Activated CD4-positive, alpha-beta T cell treated with anti-CD3 and anti-CD28 coated beads, Interleukin-2, amount 50 U/mL, for 4 hours (primary cell): ENCODE data around the gene MACROD2.
"Not testable (repeated sequence)": the region's sequence is repeated elsewhere in the genome, so short reads cannot be mapped to it uniquely, and the experiment has no call there.

Experiments used
- DNase-seq, 2 experiments: peaks; one replicate each; pipeline ENCODE4 v3.0.0-alpha.2; 2020

MACROD2 gene

DNA sequence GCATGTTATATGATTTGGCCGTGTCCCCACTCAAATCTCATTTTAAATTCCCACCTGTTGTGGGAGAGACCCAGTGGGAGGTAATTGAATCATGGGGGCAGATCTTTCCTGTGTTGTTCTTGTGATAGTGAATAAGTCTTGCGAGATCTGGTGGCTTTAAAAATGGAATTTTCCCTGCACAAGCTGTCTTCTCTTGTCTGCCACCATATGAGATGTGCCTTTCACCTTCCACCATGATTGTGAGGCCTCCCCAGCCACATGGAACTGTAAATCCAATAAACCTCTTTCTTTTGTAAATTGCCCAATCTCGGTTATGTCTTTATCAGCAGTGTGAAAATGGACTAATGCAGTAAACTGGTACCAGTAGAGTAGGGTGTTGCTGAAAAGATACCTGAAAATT, 986.2 kb downstream of the MACROD2 start:
- not testable (repeated sequence) for DNase-seq

DNA sequence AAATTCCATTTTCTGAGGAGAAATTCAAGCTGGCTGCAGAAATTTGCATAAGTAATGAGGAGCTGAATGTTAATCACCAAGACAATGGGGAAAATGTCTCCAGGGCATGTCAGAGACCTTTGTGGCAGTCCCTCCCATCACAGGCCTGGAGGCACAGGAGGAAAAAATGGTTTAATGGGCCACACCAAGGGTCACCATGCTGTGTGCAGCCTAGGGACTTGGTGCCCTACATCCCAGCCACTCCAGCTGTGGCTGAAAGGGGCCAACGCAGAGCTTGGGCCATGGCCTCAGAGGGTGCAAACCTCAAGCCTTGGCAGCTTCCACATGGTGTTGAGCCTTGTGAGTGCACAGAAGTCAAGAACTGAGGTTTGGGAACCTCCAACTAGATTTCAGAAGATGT, 987.0 kb downstream of the MACROD2 start:
- not testable (repeated sequence) for DNase-seq

DNA sequence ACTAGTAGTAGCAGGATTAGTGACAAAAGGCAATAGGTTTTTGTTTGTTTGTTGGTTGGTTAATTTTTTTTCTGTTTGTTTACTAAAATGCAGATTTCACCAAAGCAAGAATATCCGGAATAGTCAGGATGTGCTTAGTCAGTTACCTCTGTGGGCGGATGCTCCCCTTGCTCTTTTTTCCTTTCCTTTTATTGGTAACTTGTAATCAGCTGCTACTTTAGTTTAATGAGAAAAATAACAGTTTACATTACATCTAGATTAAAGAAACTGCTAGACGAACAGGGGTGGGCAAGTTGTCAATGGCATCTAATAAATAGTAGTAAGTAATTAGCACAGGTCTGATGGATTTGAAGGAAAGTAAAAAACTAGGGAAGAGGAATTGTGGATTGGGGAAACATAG, 989.0 kb downstream of the MACROD2 start:
- no peak for DNase-seq

DNA sequence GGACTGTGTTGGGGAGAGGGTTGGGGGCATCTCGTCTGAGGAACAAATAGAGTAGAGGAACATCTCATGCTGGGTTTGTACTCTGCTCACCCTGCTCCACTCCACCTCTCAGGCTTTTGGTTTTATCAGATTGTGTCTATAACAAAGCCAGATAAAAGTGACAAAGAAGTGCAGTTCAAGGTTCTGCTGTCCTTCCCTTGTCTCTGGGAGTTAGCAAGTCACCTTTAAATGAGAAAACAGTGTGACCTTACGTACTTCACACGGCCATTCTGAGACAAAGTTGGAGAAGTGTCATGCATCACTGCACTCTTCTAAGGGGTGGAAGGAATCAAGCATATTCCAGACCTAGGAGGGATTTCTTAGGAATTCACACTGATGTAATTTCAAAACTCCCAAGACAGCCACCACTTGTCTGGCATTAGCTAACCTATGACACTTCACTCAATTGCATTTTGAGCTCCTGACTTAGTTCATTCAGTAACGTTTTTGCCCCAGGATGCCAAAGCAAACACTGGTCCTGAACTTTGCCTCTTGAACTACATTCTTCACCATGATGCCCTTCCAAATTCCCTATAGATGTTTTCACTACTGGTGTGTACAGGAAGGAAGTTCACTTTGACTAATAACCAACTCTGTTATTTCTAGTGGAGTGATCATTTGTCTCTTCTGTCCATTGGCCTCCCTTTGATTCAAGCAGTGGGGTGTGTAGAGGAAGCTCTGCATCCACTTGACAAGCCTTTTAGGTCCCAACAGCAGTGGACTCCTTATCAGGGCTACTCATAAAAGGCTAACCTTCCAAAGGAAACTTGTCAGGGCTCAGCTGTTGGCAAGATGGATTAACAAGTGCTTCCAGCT, 989.7 kb downstream of the MACROD2 start:
- DNase-seq, result no peak

DNA sequence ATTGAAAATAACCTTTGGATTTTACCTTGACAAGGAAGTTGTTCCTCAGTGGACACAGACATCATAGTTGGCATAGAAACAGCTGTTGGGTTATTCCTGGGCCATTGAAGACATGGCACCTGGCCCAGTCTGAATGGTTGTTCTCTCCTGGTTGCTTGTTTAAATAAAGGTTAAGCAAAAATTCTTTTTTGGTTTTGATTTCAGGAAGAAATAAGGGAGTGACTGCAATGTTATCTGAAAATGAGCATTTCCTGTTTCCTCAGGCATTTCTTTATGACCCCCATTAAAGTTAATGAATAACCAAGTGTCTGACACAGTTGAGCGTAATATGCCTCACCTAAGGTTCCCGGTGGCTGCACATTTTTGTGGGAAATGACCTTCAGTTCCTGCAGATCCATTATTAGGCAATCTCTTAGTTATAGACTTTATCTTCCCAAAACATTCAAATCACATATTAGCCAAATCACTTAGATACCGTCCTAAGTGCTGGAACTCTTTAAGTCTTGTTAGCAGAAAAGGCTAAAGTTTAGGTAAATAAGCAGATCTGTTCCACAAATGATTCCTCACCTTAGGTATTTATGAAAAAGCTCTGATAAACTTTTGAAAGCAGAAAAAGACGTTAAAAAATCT, 990.8 kb downstream of the MACROD2 start:
- no peak for DNase-seq

DNA sequence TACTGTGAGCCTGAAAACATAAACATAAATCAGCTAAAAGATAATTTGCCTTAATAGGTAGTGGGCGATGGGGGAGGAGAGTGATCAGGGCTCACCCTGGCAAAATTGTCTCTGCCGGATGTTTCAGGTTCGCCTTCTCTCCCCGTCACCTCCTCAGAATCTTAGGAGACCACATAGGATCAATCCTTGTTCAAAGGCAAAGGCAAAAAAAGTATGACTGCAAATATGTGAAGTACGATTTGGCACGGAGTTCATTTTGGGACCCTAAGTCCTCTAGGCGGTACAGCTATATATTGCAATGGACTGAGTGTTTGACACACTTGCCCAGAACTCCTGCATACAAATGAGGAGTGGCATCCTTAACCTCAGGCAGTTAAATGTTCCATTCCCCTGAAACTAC, 991.3 kb downstream of the MACROD2 start:
- DNase-seq, result no peak

DNA sequence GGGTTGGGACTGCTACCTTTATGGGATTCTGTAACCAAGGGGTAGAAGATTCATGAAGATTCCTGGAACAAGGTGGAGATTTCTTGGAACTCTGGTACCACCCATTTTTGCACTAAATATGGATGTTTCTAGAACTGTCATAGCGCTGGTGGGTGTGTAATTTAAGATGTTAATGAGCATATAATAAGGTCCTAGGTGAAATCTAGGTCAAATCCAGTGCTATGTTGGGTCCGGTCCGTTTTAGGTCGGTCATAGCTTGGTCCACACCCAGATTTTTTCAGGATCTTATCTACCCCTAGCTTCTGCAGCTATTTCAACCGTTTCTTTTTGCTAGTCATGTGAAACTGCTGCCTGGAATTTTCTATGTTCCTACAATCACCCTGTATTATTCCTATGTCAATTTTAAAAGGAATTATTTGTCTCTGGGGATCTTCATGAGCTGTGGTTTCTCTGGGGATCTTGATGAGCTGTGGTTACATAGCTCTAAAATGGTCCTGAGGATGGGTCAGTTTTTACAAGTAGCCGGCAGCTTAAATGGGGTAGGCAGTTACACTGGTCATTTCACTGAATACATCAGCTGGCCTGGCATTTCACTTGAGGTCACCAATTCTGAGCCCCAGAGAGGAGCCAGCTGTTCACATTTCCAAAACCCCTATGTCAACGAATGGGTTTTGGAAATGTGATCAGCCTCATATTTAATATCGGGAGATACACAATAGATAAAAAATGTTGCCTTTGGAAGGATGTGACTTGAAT, 994.4 kb downstream of the MACROD2 start:
- no peak for DNase-seq

DNA sequence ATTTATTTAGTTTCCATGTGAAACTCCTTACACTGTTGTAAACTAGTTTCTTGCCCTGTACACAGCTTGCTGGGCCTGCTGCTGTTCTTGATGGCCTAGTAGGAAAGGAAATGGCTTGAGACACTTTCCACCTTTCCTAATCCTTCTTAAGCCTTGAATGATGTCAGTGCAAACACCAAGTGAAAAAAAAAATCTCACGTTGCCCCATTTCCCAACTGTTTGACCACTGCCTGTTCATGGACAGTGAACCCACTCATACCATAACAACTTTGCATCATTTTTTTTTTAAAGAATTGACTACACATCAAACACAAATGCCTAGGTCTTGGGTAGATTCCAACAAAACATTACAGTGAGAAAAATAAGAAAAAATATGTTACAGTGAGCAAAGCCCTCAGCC, 995.7 kb downstream of the MACROD2 start:
- DNase-seq, result no peak

DNA sequence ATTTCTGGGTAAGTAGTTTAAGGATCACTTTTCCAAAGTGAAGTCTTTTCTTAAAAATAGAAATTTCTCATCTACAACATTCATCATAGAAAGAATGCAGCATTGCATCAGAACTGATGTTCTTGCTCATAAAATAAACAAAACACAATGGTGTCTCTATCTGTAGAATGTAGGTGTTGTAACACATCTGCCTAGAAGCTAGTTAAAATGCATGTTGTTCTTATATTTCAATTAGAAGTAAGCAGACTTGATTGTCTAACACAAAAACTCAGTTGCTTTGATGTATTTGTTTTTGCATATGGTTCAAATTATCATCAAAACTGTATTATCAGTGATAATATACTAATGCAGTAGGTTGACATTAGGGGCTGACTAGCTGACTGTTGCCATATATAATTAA, 996.8 kb downstream of the MACROD2 start:
- DNase-seq, result no peak

DNA sequence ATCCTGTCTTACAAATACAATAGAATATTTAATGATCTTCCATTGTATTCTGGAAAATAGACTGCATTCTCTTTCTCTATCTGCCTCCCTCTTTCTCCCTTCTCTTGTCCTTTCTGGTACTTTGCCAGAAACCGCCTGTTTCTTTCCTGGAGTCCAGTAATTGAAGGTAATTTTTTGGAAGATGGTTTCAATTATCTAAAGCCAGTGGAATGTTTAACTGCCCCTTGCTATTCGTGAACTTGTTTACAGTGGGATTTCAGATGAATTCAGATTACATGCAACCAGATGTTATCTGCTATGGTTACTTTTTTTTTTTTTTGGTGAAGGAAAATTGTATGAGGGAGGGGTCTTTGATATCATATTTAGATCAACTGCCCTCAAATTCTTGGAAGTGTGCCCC, 997.6 kb downstream of the MACROD2 start:
- DNase-seq, result no peak

DNA sequence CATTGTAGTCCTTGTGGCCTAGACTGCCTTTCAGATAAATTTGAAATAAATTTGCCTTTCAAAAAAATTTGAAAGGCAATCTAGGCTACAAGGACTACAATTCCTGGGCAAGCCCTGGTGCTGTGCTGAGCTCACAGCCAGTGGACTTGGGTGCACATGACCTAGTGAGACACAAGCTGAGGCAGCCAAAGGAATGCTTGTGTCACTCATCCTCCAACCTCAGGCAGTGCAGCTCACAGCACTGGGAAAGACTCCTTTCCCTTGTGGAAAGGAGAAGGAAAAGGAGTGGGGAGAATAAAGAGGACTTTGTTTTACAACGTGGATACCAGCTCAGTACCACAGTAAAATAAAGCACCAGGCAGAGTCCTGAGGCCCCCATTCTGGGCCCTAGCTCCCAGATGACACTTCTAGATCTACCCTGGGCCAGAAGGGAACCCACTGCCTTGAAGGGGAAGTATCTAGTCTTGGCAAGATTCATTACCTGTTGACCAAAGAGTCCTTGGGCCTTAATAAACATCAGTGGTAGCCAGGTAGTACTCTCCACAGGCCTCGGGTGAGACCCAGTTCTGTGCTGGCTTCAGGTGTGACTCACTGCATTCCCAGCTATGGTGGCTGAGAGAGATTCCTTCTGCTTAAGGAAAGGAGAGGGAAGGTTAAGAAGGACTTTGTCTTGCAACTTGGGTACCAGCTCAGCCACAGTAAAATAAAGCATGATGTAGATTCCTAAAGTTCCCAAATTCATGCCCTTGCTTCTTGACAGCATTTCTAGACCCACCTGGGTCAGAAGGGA, 1001.8 kb downstream of the MACROD2 start:
- DNase-seq, result no peak

DNA sequence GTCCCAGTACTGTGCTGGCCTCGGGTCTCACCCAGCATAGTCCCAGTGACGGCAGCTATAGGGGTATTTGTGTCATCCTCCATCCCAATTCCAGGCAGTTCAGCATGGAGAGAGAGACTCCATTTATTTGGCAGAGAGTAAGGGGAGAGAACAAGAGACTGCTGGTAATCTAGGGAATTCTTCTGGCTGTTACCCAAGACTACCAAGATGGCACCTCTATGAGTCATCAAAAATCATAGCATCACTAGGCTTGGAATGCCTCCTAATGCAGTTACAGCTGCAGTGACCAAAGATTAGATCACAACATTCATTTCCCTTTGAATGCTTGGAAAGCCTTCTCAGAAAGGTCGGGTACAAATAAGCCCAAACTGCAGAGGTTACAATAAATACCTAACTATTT, 1002.5 kb downstream of the MACROD2 start:
- no peak for DNase-seq

DNA sequence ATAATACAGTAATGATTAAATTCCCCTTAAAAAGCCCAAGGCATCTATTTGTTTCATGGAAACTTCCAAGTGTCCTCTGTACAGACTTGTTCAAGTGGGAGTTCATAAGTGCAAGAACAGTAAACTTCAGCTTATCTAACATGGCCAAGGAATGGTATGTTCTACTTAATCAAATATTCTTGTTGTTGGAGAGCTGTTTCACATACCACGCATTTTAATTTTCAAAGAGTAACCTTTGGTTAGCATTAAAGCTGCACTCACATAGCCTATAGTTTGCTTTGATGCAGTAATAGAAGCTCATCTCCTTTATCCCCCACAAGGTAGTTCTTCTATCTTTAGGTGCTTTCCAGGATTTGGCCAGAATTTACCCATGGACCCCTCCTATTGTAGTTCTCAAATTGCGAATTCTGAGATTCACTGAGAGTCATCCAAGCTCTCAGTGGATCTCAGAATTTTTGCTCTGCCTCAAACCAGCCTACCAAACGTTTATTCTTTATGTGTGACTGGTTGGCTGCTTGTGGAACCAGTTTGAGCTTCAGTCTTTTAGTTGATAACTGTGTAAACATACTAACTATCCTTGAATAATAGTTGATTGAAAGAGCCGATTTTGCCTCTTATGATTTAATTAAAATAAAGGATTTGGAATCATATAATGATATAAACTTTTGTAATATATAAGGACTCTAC, 1010.1 kb downstream of the MACROD2 start:
- DNase-seq, result no peak

DNA sequence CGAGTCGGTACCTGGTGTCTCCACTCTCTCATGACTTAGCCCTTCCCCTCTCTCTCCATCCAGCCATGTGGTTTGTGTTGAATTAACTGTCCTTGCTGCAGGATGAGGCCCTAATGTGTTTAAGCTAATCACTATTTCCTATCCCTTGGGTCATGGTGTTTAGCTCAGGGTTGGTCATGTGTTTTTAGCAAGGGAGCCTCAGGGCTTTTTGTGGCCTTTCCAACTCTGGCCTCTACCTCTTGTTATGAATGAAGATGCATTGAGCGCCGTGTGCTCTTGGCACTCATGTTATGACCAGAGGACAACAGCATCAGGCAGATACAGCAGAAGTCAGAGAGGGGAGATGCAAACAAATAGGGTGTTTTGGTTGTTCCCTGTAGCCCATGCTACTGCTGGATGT, 1016.3 kb downstream of the MACROD2 start:
- no peak for DNase-seq

DNA sequence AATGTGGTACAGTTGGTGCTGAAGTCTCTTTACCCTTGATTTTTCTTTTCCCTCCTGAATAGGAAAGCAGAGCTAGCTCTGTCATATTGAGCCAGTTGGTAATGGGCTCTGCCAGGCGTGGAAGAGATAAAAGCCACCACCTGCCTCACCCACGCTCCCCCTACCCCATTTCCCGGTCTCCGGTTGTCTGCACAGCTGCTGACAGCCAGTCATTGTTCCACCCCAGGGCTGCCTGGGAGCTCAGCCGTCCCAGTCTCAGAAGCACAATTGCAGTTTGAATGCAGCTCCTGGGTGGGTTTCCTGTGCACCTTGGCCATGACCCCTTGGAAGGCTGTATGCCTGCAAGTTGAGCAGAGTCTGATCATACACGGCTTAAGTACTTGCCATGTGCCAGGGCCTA, 1017.2 kb downstream of the MACROD2 start:
- DNase-seq, result no peak

DNA sequence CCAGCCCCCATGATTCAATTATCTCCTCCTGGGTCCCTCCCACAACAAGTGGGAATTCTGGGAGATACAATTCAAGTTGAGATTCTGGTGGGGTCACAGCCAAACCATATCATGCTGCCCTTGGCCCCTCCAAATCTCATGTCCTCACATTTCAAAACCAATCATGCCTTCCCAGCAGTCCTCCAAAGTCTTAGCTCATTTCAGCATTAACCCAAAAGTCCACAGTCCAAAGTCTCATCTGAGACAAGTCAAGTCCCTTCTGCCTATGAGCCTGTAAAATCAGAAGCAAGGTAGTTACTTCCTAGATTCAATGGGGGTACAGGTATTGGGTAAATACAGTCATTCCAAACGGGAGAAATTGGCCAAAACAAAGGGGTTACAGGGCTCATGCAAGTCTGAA, 1021.6 kb downstream of the MACROD2 start:
- DNase-seq, result not testable (repeated sequence)

DNA sequence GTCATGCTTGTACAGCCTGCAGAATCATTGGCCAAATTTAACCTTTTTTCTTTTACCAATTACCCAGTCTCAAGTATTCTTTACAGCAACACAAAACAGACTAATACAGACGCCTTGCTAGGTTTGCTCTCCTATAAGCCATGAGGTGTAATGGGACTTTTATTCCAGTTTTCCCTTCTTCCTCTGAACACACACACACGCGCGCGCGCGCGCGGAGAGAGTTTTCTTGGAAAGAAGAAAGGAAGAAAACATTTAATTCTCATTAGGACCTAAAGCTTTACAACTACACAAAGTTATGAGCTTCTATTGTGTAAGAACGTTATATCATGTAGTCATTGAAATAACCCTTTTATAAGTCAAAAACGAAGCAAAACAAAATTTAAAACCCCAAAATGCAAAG, 1023.6 kb downstream of the MACROD2 start:
- DNase-seq, result no peak

DNA sequence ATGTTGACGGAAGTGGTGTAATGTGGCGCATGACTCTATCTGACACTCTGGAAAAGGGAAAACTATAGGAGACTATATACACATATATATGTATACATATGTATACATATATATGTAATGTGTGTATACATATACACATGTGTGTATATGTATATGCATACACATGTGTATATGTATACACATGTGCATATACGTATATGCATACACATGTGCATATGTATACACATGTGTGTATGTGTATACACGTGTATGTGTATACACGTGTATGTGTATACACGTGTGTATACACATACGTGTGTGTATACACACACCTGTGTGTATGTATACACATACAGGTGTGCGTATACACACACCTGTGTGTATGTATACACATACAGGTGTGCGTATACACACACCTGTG, 1025.5 kb downstream of the MACROD2 start:
- DNase-seq, result no peak

DNA sequence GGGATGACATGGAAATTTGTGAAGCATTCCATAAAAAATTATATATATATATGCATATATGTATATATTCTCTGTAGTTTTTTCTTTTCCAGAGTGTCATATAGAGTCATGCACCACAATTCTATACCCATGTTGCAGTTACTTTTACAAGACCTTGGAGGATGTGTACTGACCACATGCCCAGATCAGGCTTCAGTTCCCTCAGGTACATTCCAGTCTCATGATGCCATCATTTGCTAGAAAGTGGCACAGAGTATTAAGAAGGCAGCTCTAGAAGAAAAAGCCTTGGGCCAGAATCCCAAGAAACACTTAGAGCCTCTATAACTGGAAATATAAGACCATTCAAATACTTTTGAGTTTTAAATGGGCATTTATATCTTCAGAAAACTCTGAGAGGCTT, 1027.6 kb downstream of the MACROD2 start:
- DNase-seq, result no peak

DNA sequence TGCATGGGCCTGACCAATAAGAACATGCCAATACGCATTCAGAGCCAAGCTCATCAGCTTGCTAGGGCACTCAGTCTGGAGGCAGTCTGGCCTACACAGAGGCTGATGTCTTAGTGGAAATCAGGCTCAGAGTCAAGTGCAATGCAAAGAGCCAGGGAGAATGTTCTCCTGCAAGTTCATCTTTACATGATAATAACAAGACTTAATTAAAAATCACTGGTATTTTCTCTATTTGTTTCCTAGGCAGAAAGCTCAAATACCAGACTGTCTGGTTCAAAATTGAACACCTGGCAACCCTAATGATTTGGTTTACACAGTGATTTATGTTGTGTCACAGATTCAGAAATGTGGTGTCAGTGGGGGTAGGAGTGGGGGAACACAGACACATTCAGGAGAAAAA, 1031.4 kb downstream of the MACROD2 start:
- DNase-seq, result no peak

DNA sequence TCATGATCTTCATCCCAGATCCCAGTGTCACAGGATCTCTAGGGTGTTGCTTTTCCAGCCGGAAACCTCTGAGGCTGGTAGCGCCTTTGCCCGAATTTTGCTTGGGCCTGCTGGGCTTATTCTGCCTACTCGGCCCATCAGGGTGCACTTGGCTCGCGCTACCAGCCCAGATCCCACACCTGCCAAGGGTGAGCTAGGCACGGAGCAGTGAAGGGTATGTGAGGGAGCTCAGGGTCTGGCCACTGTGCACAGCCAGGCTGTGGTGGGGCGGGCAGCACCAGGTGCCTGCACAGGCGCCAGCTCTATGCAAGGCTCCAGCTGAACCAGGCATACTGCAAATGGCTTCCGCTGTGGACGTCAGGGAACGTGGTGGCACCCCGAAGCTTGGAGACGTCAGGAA, 1035.5 kb downstream of the MACROD2 start:
- no peak for DNase-seq

DNA sequence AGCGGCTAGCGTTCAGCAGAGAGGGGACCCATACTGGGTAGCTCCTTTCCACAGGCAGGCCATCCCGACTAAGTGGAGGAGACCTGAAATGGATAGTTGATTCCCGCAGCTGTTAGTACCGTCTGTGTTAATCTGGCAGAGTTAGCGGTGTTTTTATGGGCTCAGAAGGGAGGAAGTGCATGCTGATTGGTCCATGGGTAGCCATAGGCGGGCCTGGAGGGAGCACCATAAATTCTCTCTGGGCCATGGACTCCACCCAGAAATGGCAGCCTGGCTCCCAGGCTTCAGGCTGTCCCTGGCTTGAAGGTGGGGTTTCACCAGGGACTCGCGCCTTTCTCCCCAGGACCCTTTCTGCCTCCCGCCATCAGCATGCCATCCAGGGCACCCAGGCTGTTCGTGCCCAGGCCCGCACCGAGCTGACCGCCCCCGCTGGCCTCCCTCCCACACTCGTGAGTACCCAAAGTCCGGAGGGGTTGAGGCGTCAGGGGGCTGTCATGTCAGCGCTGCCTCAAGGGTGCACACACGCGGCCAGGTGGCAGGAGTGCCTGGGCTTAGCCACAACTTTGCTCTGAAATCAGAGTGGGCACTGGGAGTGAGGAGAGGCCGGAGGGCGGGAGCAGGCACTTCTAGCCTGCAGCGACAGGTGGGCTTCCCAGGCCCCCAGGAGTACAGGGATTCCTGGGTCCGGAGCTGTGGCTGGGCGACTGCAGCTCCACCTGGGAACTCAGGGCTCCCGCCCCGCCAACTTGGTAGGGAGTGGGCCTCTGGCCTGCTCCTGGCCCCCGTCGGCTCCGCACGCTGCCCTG, 1036.4 kb downstream of the MACROD2 start:
- no peak for DNase-seq
